Stimulated activated CD8-positive, alpha-beta memory T cell treated with anti-CD3 and anti-CD28 coated beads, Interleukin-12 subunit alpha, Interleukin-12 subunit beta, amount 100 ng/mL, for 4 hours (primary cell): ENCODE results near the gene CORO7.
"Not testable (repeated sequence)": the region's sequence is repeated elsewhere in the genome, so short reads cannot be mapped to it uniquely, and the experiment has no call there.

ENCODE experiments used
- DNase-seq: peaks from one replicate; pipeline ENCODE4 v3.0.0-alpha.2; 2020; ENCODE audit warnings: low read depth

The CORO7 gene

GRCh38 chr16:4401510-4401909, 14.9 kb downstream of the CORO7 start:
- DNase-seq, result no peak

GRCh38 chr16:4401094-4401501, 15.3 kb downstream of the CORO7 start:
- no peak for DNase-seq

DNA sequence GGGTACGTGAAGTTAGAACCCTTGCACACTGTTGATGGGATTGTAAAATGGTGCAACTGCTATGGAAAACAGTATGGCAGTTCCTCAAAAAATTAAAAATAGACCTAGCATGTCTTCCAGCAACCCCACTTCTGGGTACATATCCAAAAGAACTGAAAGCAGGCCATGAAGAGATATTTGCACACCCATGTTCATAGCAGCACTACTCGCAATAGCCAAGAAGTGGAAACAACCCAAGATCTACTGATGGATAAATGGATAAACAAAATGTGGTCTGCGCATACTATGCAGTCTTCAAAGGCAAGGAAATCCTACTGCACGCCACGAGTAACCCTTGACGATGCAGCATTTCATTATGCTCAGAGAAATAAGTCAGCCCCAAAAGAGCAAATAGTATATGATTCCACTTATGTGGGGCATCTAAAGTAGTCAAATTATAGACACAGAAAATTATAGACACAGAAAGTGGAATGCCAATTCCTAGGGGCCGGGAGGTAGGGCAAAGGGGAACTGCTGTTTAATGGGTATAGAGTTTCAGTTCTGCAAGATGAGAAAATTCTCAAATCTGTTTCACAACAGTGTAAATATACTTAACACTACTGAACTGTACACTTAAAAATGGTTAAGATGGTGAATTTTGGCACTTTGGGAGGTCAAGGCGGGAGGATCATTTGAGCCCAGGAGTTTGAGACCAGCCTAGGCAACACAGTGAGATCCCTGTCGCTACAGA, 17.2 kb downstream of the CORO7 start:
- DNase-seq, result no peak

DNA sequence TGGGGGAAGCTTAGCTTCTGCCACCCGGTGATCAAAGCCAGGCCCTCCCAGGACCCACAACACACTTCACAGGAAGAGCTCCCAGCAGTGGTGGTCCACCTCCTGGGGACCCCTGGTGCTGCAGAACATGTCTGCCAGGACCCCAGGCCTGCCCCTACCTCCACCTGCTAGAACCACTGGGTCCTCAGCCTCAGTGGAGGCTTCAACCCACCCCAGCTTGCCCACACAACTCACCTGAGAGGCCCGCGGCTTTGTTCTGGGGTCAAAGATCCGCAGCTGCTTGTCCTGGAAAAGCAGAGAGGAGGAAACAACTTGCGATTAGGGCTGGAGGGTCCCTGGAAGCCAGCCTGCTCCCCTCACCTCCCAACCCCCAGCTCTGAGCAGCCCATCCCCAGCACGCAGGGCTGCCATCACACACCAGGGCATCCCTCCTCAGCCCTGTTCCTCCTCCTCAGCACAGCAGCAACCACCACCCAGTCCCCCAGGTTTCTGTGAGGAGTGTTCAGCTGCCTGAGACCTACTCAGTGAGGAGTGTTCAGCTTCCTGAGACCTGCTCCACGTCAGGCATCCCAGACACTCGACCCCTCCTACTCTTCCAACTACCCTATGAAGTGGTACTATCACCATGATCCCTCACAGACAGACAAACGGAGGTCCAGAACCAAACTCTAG, 21.2 kb downstream of the CORO7 start:
- DNase-seq, result no peak

GRCh38 chr16:4393850-4394249, 22.5 kb downstream of the CORO7 start:
- not testable (repeated sequence) for DNase-seq

DNA sequence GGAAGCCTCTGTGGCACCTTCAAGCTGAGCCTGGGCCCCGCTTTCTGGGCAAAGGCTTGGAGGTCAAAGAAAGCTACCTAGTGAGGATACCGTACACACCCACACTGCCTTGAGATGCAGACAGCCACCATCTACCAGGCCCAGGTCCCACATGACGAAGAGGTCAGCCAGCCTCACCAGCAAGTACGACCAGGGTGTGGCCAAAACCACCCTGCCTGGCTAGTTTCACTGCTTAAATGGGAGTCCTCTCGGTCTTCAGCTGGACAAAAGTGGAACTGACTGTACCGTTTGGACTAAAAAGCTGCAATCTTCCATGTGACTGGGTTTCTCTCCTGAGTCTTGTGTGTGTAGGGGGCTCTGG, 23.2 kb downstream of the CORO7 start:
- DNase-seq, result no peak

DNA sequence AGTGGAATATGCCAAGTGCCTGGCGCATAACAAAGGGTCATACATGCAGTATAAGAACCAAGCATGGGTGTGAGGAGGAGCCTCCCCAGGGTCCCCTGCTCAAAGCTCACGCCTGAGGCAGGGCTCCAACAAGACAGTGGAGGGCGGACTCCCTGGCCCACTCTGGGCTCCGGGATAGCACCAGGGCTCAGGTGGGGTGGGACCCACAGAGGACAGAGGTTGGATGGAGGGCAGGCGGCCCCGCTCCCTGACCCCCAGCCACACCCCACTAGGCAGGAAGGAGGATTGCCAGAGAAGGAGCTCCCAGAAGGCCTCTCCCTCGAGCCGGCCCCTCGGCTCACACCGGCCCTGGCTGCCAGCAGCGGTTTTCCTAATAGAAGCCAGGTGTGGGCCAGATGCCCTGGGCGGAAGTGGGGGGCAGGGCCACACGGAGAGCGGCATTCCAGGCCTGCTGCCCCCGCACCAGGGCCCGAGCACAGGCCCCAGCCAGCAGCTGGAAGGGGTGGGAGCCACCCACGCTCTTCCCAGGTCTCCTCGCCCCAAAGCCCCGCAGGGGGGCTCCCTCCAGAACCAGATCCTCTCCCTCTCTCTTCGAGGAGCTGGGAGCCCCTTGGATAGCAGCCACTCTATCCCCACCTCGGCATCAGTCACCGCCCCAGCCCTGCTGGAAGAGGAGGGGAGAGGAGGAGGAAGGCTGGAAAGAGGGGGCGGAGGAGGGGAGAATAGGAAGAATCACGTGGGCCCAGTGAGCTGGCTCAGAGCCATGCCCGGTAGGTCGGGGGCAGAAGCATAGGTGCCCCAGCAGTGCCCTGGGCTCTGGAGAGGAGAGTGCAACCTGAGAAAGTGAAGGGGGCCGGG, 23.8 kb downstream of the CORO7 start:
- no peak for DNase-seq

DNA sequence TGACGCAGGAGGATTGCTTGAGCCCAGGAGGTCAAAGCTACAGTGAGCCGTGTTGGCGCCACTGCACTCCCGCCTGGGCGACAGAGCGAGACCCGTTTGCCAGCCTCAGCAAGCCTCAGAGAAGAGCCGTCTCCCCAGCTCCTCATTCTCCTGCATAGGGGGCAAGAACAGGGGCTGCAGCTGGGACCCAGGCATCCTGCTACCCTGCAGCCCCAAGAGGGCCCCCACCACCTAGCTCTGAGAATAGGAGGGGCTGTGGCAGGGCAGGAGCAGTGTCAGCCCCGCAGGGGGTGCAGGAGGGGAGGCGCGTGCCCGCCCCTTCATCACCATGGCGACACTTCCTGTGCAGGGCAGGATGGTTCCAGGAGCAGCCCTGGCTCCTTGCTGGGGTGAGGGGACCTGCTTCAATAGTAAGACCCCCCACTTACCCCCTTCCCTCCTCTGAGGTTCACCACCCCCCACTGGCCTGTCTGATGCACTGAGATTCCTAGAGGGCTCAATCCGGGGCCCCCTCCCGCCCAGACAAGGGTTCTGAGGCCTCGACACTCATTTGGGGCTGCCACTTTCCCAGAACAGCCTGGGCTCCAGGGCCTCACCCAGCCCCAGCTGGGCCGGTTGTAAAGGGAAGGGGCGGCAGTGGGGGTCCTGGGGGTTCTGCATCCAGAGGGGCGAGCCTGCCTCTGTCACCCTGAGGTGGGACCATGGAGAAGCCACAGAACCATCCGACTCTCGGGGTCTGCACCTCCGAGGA, 24.6 kb downstream of the CORO7 start:
- DNase-seq, result no peak

DNA sequence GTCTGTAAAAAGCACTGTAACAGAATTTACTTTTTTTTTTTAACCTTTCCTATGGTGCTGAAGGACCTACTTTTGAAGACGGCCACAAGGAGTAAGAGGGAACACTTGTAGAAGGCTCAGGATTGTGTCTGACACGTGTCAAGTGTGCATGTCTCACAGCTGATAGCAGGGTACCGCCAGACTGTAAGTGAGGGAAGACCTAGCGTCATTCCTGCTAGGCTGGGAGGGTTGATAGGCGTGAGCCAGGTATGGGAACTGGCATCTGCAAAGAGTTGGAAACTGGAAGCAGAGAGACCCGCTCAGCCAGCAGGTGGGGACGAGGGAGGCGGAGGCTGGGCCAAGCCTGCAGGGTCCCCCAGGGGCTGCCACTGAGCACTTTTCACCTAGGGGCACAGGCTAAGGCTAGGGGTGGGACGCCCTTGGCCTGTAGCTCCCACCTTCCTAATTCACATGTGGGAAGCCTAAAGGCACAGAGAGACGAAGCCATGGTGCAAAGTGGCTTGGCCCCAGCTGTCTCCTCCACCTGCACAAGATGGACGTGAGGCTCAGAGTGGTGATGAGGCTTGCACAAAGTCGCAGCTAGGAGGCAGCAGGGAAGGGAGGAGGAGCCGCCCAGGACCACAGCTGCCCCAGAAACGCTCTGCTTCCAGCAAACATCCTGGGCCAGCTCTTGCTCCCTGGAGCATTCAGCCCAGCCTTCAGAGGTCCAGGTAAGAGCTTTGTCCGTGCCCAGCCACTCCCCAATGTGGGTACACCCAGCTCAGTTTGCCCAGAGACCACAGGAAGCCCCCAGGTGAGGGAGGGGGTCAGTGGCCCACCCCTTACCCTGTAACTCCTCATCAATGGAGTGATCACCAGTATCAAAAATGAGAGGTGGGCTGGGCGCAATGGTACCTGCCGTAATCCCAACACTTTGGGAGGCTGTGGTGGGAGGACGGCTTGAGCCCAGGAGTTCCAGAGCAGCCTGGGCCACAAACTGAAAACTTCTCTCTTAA, 25.8 kb downstream of the CORO7 start:
- DNase-seq, result no peak

DNA sequence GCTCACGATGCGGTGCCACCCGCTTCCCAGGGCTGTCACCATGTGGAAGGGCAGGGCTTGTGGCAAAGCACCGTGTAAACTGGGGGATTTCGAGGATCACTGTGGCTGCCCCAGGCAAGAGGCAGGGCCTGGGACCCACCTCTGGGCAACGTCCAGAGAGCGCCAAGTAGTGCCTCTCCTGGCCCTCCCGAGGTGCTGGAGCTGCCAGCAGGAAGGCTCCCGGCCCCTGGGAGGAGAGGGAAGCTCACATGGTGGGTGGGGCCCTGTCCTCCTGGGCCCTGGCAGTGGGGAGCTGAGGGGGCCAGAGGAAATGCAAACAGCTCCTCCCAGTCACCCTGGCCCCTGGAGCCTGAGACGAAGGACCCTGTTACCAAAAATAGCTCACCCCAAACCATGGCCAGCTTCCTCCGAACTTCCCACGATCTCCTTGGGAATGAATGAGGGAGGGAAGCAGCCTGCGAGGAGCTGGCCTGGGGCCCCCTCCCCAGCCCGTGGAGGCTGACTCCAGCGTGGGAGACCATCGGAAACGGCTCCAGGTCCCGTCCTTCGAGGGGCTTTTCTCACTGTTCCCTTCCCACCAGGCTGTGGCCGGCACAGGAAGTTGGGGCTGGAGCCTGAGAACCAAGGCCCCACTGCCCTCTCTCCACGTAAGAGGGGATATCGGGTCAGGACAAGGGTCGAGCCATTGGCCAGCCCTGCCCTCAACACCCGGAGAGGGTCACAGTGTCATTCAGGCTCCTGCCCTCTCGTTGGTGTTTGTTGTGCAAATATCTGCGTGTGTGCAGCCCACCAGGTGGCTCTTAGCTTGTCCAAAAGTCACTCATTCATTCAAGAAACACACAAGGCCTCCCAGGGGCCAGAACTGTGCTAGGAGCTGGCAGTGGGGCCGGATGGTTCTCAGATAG, 27.1 kb downstream of the CORO7 start:
- no peak for DNase-seq

DNA sequence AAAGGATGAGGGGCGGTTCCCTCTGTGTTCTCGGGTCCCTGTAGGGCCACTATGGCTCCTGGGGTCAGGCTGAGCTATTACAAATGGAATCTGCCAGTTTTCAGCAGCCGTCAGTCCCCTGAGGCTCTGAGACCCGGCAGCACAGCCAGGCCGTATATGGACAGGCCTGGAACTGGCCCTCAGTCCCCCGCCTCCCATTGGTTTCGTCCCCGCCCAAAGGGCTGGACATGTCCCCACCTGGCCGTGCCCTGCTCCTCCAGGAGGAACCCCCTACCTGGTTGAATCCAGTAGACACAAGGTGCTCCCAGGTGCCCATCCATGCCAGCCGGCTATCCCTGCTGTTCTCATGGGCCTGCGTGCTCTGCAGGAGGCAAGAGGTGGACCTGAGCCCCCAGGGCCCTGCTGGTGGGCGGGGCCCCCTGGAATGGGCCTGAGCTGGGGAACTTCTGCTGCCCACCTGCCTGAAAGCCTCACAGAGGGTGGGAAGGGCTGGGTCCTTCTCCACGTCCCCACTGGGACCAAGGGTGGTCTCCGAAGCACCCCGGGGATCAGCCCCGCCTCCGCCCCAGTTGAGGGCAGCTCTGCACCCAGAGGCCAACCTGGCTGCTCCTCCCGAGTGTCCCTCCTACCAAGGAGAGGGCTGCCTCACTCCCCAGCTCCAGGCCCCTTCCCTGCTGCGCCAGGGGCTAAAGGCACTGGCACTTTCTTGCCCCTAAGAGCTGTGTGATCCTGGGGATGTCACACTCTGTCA, 27.9 kb downstream of the CORO7 start:
- DNase-seq, result no peak

GRCh38 chr16:4387781-4388180, 28.6 kb downstream of the CORO7 start:
- DNase-seq, result no peak

- DNase-seq, result no peak
These were observed 29.3 kb downstream of the CORO7 start for GRCh38 chr16:4386951-4387565.

GRCh38 chr16:4386451-4386805, 30.0 kb downstream of the CORO7 start:
- no peak for DNase-seq

GRCh38 chr16:4385789-4386450, 30.5 kb downstream of the CORO7 start:
- DNase-seq, result no peak

DNA sequence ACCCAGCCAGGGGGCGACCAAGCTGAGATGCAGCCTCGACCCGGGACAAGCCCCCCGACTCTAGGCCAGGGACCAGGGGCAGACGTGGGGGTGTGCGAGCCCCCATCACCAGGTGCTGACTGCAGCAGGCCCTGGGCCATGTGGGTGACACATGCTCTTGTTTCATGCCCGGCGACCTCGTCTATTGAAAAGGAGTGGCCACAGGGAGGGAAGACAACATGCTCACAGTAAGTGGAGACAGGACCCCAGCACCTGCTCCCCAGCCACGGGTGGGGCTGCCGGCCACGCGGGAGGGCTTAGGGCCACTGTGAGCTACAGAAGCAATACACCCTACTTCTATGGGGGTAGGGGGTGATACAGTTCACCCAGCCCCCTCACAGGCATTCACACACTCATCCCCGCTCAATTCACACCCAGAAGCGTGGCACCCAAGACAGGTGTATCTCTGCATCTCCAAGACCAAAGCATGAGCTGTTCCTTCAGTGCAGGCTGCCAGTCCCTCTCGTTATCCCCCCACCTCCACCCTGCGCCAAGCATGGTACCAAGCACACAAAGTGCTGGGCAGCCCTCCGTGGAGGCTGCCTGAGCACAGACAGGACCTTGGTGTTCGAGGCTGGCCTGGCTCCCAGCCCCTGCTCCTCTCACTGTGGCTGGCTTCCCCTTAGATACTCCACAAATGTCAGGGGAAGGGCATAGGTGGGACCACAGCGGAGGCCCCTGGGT, 31.2 kb downstream of the CORO7 start:
- no peak for DNase-seq

DNA sequence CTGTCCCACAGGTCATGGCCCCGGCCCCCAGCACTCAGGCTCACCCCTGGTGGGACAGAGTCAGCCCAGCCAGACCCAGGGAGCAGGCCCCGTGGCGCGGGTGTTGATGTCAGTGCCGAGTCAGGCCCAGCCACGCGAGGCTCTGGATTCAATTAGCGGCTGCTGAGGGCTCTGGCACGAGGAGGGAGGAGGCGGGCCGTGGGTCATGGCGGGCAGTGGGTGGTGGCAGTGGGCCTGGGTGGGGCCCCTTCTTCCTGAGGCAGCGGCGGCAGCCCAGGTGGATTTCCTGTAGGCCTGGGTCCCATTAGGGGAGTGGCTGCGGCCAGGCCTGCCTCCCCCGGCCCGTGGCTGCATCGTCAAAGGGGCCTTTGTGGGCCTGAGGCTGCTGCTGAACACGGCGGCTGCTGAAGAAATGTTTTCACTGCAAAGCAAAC, 31.9 kb downstream of the CORO7 start:
- no peak for DNase-seq
